HCT116 (cell line): ENCODE results near the gene LAMC3. TPM values are rescaled to one million over a fixed set of nuclear protein-coding genes. Genes with fewer than 3 reads are reported as not detected.

ENCODE experiments used
- ATAC-seq: fragments of 200-7000 bp; cut with Tn5 transposase; 2 replicates; pipeline ENCODE4 v1.9.1; 2020; ENCODE audit warnings: mild to moderate bottlenecking, moderate library complexity
- BruUV-seq: library from RNA; stranded (reverse); fragments of 400-500 nt; replicated peaks from 2 replicates; lab custom pipeline; 2021; lab: Mats Ljungman, UMichigan
- CTCF ChIA-PET: fragments of 300-600 bp; sonication (Branson Sonifier 250); formaldehyde crosslinking; loops from one replicate; lab custom pipeline; 2021; ENCODE audit warnings: antibody characterized with exemption; lab: Charles Lee
- POLR2A ChIA-PET: fragments of 300-600, 350-600 bp; sonication (Branson Sonifier 250); formaldehyde crosslinking; loops from one replicate; lab custom pipeline; 2021; ENCODE audit warnings: antibody characterized with exemption; lab: Charles Lee
- RAD21 ChIA-PET, 2 experiments: fragments of 300-600 bp; sonication (Branson Sonifier 250); formaldehyde crosslinking; loops; one replicate each; lab custom pipeline; 2023; ENCODE audit warnings: low total read pairs in 2 of 2; ENCODE audit not compliant: uncharacterized antibody in 2 of 2, unreplicated experiment in 2 of 2, low non-redundant PET in 1 of 2; lab: Charles Lee
- DNase-seq: peaks from one replicate; pipeline ENCODE4 v3.0.0-alpha.2; 2010; ENCODE audit warnings: low read depth, low spot score
- H2AFZ ChIP-seq: fragments of 200-600 bp; shearing (Covaris generic), sonication (generic); 2 replicates; pipeline ENCODE4 v1.6.1; 2017; ENCODE audit warnings: low read depth, mixed run types, mixed read lengths, antibody characterized with exemption, low read length; ENCODE audit not compliant: poor library complexity, severe bottlenecking
- H3K27ac ChIP-seq: 2 replicates; pipeline ENCODE4 v1.5.1; 2012; ENCODE audit warnings: low read depth, low read length
- H3K27me3 ChIP-seq: fragments of 200-600 bp; sonication (generic); 2 replicates; pipeline ENCODE4 v1.6.1; 2016; ENCODE audit warnings: mixed run types, low read length, mixed read lengths; ENCODE audit not compliant: insufficient read depth
- H3K36me3 ChIP-seq, 2 experiments: fragments of 200-500 bp in 1 of 2; fragments of 200-600 bp in 1 of 2; sonication (Bioruptor generic) in 1 of 2; sonication (generic) in 1 of 2; 2 replicates each; pipeline versions ENCODE4 v1.5.1 to v1.6.1; 2014 to 2016; ENCODE audit warnings: low read length in 2 of 2, inconsistent platforms in 1 of 2, mixed read lengths in 1 of 2, mixed run types in 1 of 2; ENCODE audit not compliant: insufficient read depth in 2 of 2, control insufficient read depth in 1 of 2
- H3K4me1 ChIP-seq, 2 experiments: fragments of 200-600 bp in 1 of 2; sonication (generic) in 1 of 2; 2 replicates each; pipeline versions ENCODE4 v1.5.1 to v1.6.1; 2012 to 2017; ENCODE audit warnings: low read length in 2 of 2, inconsistent platforms in 1 of 2, mild to moderate bottlenecking in 1 of 2, mixed read lengths in 1 of 2, mixed run types in 1 of 2, moderate library complexity in 1 of 2; ENCODE audit not compliant: insufficient read depth in 2 of 2, control insufficient read depth in 1 of 2
- H3K4me2 ChIP-seq: fragments of 200-600 bp; sonication (generic); 2 replicates; pipeline ENCODE4 v1.6.1; 2017; ENCODE audit warnings: mixed run types, low read length, mixed read lengths
- H3K4me3 ChIP-seq, 2 experiments: fragments of 200-600 bp in 1 of 2; sonication (generic) in 1 of 2; replicated peaks in 1 of 2; 2 replicates each; pipeline ENCODE4 v1.5.1; 2011 to 2016; ENCODE audit warnings: low read length in 2 of 2, control low read depth in 1 of 2, low read depth in 1 of 2, mild to moderate bottlenecking in 1 of 2, mixed read lengths in 1 of 2, mixed run types in 1 of 2
- H3K79me2 ChIP-seq: fragments of 200-600 bp; sonication (generic); 2 replicates; pipeline ENCODE4 v1.6.1; 2017; ENCODE audit warnings: mild to moderate bottlenecking, mixed run types, low read length, moderate library complexity, mixed read lengths; ENCODE audit not compliant: insufficient read depth
- H3K9ac ChIP-seq: fragments of 200-600 bp; sonication (generic); 2 replicates; pipeline ENCODE4 v1.6.1; 2016; ENCODE audit warnings: low read length, mixed read lengths
- H3K9me2 ChIP-seq: fragments of 200-600 bp; sonication (generic), shearing (Covaris generic); 2 replicates; pipeline ENCODE4 v1.6.1; 2017; ENCODE audit warnings: mixed run types, mild to moderate bottlenecking, moderate library complexity; ENCODE audit not compliant: insufficient read depth
- H3K9me3 ChIP-seq, 2 experiments: fragments of 200-500 bp in 1 of 2; fragments of 200-600 bp in 1 of 2; sonication (Bioruptor generic) in 1 of 2; sonication (generic) in 1 of 2; 2 replicates each; pipeline ENCODE4 v1.6.1; 2014 to 2017; ENCODE audit warnings: low read length in 2 of 2, mixed read lengths in 2 of 2, inconsistent platforms in 1 of 2, low read depth in 1 of 2, mild to moderate bottlenecking in 1 of 2, mixed run types in 1 of 2, moderate library complexity in 1 of 2; ENCODE audit not compliant: control insufficient read depth in 1 of 2, insufficient read depth in 1 of 2
- H4K20me1 ChIP-seq: fragments of 200-600 bp; sonication (generic), shearing (Covaris generic); 2 replicates; pipeline ENCODE4 v1.6.1; 2017; ENCODE audit warnings: mixed run types, mild to moderate bottlenecking, moderate library complexity; ENCODE audit not compliant: insufficient read depth
- CBX3 ChIP-seq: IDR thresholded peaks from 2 replicates; pipeline ENCODE4 v1.6.1; 2012; ENCODE audit warnings: low read depth
- CEBPB ChIP-seq: IDR thresholded peaks from 2 replicates; pipeline ENCODE4 v1.6.1; 2012; ENCODE audit warnings: low read depth
- EGR1 ChIP-seq: IDR thresholded peaks from 2 replicates; pipeline ENCODE4 v1.6.1; 2012; ENCODE audit warnings: low read depth
- ELF1 ChIP-seq: IDR thresholded peaks from 2 replicates; pipeline ENCODE4 v1.6.1; 2012; ENCODE audit warnings: low read depth, borderline replicate concordance
- EZH2phosphoT487 ChIP-seq: fragments of 200-600 bp; IDR thresholded peaks from 2 replicates; pipeline ENCODE4 v1.6.1; 2018; ENCODE audit warnings: antibody characterized with exemption, borderline replicate concordance
- POLR2A ChIP-seq: IDR thresholded peaks from 2 replicates; pipeline ENCODE4 v1.7.0; 2011; ENCODE audit warnings: borderline replicate concordance; ENCODE audit not compliant: insufficient read depth, insufficient read length; ENCODE audit errors: extremely low read depth
- TCF7L2 ChIP-seq: IDR thresholded peaks from 2 replicates; pipeline ENCODE4 v1.7.0; 2011; ENCODE audit warnings: borderline replicate concordance, inconsistent platforms; ENCODE audit not compliant: insufficient read depth, insufficient read length; ENCODE audit errors: extremely low read depth
- YY1 ChIP-seq: IDR thresholded peaks from 2 replicates; pipeline ENCODE4 v1.6.1; 2011; ENCODE audit warnings: low read length, low read depth, moderate library complexity, mild to moderate bottlenecking; ENCODE audit not compliant: insufficient replicate concordance; ENCODE audit errors: extremely low read depth
- ZNF274 ChIP-seq: fragments of 200-500 bp; sonication (Bioruptor generic); IDR thresholded peaks from 2 replicates; pipeline ENCODE4 v1.6.1; 2014; ENCODE audit warnings: mild to moderate bottlenecking, low read depth, low read length, inconsistent platforms
- intact Hi-C: fragments of 100-400 bp; cut with micrococcal nuclease; formaldehyde crosslinking; loops from 2 replicates; pipeline ENCODE4 v1.10.0; 2022
- total RNA-seq: library from RNA; stranded (reverse); gene quantifications from one replicate; pipeline ENCODE4 v1.2.1, GENCODE V29; 2021; ENCODE audit not compliant: unreplicated experiment
- TF ChIP-seq, protein P1 (sequence below): IDR thresholded peaks from 2 replicates; pipeline ENCODE4 v1.6.1; 2011; ENCODE audit warnings: mild to moderate bottlenecking, low read length, moderate library complexity; ENCODE audit not compliant: insufficient replicate concordance; ENCODE audit errors: extremely low read depth
- TF ChIP-seq, protein P2 (sequence below): IDR thresholded peaks from 2 replicates; pipeline ENCODE4 v1.6.1; 2012; ENCODE audit warnings: low read depth
- TF ChIP-seq, protein P3 (sequence below), 3 experiments: fragments of 200-600 bp in 1 of 3; sonication (generic) in 1 of 3; IDR thresholded peaks in 2 of 3; conservative IDR thresholded peaks in 1 of 3; 2 replicates each; pipeline ENCODE4 v1.5.1; 2012 to 2017; ENCODE audit warnings: low read depth in 2 of 3, low read length in 2 of 3, antibody characterized with exemption in 1 of 3, borderline replicate concordance in 1 of 3, control low read depth in 1 of 3, mild to moderate bottlenecking in 1 of 3, mixed read lengths in 1 of 3, mixed run types in 1 of 3, moderate library complexity in 1 of 3; ENCODE audit not compliant: insufficient read depth in 1 of 3

The LAMC3 gene
- total RNA-seq, 1 experiment from 2014 or later = 7.7 TPM

DNA sequence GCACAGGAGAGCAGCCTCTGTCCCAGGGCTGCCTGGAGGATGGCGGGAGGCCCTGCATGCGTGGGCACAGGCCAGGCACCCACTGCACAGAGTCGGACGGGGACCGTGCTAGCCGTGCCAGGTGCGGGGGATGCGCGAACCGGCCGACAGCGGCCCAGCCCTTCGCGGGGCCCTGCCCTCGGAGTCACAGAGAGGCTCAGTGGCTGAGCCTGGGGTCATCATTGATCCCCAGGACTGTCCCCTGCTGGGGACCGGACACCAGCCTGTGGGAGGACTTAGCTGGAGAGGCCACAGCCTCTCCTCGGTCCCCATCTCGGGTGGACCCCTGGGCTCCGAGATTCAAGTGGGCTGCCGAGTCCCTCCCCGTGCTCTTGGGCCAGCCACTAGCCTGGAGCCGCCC lies 19.1 kb upstream of the LAMC3 start (continued):
- TF ChIP-seq, protein P1, sequence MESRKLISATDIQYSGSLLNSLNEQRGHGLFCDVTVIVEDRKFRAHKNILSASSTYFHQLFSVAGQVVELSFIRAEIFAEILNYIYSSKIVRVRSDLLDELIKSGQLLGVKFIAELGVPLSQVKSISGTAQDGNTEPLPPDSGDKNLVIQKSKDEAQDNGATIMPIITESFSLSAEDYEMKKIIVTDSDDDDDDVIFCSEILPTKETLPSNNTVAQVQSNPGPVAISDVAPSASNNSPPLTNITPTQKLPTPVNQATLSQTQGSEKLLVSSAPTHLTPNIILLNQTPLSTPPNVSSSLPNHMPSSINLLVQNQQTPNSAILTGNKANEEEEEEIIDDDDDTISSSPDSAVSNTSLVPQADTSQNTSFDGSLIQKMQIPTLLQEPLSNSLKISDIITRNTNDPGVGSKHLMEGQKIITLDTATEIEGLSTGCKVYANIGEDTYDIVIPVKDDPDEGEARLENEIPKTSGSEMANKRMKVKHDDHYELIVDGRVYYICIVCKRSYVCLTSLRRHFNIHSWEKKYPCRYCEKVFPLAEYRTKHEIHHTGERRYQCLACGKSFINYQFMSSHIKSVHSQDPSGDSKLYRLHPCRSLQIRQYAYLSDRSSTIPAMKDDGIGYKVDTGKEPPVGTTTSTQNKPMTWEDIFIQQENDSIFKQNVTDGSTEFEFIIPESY = no peak
- TF ChIP-seq EGR1 (no peak), YY1 (no peak), ELF1 (no peak), CEBPB (no peak)
- TF ChIP-seq, protein P2, sequence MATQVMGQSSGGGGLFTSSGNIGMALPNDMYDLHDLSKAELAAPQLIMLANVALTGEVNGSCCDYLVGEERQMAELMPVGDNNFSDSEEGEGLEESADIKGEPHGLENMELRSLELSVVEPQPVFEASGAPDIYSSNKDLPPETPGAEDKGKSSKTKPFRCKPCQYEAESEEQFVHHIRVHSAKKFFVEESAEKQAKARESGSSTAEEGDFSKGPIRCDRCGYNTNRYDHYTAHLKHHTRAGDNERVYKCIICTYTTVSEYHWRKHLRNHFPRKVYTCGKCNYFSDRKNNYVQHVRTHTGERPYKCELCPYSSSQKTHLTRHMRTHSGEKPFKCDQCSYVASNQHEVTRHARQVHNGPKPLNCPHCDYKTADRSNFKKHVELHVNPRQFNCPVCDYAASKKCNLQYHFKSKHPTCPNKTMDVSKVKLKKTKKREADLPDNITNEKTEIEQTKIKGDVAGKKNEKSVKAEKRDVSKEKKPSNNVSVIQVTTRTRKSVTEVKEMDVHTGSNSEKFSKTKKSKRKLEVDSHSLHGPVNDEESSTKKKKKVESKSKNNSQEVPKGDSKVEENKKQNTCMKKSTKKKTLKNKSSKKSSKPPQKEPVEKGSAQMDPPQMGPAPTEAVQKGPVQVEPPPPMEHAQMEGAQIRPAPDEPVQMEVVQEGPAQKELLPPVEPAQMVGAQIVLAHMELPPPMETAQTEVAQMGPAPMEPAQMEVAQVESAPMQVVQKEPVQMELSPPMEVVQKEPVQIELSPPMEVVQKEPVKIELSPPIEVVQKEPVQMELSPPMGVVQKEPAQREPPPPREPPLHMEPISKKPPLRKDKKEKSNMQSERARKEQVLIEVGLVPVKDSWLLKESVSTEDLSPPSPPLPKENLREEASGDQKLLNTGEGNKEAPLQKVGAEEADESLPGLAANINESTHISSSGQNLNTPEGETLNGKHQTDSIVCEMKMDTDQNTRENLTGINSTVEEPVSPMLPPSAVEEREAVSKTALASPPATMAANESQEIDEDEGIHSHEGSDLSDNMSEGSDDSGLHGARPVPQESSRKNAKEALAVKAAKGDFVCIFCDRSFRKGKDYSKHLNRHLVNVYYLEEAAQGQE = no peak

DNA sequence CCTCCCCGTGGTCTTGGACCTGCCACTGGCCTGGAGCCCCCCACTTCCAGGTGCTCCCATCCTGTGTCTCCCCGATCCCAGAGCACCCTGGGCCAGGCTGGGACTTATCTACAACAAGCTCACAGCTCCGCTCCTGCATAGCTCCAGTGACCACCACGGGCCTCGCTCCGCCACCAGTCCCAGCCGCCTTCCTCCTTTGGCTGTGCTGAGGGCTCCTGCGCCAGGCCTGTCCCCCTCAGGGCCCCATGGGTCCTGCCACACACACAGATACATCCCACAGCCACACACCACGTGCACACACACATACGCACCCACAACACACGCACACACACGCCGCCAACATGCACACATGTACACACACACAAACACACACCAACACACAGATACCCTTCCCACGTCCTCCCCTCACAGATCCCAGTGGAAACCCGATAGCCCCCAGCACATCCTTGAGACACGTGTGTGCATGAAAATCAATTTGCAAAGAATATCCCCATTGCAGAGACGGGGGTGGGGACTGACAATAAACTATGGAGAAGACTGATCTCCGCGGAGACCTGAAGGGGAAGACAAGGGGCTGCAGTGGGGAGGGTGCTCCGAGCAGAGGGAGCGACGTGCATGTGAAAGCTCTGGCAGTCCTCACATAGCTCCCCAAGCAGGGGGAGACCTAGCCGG lies 18.5 kb upstream of the LAMC3 start:
- CTCF ChIA-PET = no interaction called here
- no TSS peak for BruUV-seq
- Histone ChIP-seq H3K4me3 (no peak overlapping the region), H3K36me3 (no peaks in the 10 kb centered on the region), H3K4me2 (no peak overlapping the region), H3K79me2 (no peaks in the 10 kb centered on the region), H3K27ac (no peak overlapping the region), H3K27me3 (no peaks in the 10 kb centered on the region), H3K9me3 (no peaks in the 10 kb centered on the region), H3K9ac (no peak overlapping the region), H3K4me1 (peaks cover under 1 to 10% of the 10 kb centered on the region in 2 experiments; a peak in 3 of 4 replicates), H2AFZ (no peak overlapping the region), H4K20me1 (no peaks in the 10 kb centered on the region), H3K9me2 (no peaks in the 10 kb centered on the region)
- no peak for DNase-seq
- intact Hi-C loops = no loop called here
- no peak for ATAC-seq
- POLR2A ChIA-PET = no interaction called here
- RAD21 ChIA-PET = no interaction called here
- TF ChIP-seq TCF7L2 (no peak), ZNF274 (no peak), EZH2phosphoT487 (no peak), CBX3 (no peak), POLR2A (no peak)
- TF ChIP-seq, protein P3, sequence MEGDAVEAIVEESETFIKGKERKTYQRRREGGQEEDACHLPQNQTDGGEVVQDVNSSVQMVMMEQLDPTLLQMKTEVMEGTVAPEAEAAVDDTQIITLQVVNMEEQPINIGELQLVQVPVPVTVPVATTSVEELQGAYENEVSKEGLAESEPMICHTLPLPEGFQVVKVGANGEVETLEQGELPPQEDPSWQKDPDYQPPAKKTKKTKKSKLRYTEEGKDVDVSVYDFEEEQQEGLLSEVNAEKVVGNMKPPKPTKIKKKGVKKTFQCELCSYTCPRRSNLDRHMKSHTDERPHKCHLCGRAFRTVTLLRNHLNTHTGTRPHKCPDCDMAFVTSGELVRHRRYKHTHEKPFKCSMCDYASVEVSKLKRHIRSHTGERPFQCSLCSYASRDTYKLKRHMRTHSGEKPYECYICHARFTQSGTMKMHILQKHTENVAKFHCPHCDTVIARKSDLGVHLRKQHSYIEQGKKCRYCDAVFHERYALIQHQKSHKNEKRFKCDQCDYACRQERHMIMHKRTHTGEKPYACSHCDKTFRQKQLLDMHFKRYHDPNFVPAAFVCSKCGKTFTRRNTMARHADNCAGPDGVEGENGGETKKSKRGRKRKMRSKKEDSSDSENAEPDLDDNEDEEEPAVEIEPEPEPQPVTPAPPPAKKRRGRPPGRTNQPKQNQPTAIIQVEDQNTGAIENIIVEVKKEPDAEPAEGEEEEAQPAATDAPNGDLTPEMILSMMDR (IDR thresholded peaks at IDR 0.05 in 2 of 3, conservative IDR thresholded peaks at IDR 0.05 in 1 of 3; ENCODE audit: borderline replicate concordance in 1 of 3, insufficient read depth in 1 of 3, low read depth in 2 of 3, low read length in 2 of 3) = no peak
- TF ChIP-seq, protein P2 = no peak
